PC-9 (cell line): ENCODE measurements around the gene CHRNG. TPM values are rescaled to one million over a fixed set of nuclear protein-coding genes. Genes with fewer than 3 reads are reported as not detected.

Experiments used
- BruUV-seq: library from RNA; stranded (reverse); fragments of 400-500 nt; replicated peaks from 2 replicates; lab custom pipeline; 2021; lab: Mats Ljungman, UMichigan
- CTCF ChIA-PET: fragments of 300-600 bp; sonication (Branson Sonifier 250); formaldehyde crosslinking; loops from one replicate; lab custom pipeline; 2022; ENCODE audit warnings: antibody characterized with exemption; lab: Charles Lee
- POLR2A ChIA-PET: fragments of 300-600 bp; sonication (Branson Sonifier 250); formaldehyde crosslinking; loops from one replicate; lab custom pipeline; 2022; ENCODE audit warnings: antibody characterized with exemption; ENCODE audit not compliant: unreplicated experiment; lab: Charles Lee
- DNase-seq, 2 experiments: peaks; one replicate each; pipeline versions ENCODE4 v3.0.0 to v3.0.0-alpha.2; 2015 to 2022; ENCODE audit warnings: mixed read lengths in 1 of 2
- H2AFZ ChIP-seq: fragments of 200-600 bp; sonication (generic); 2 replicates; pipeline ENCODE4 v1.8.1; 2017; ENCODE audit warnings: antibody characterized with exemption
- H3F3A ChIP-seq: fragments of 200-600 bp; sonication (generic); 2 replicates; pipeline ENCODE4 v1.8.1; 2017; ENCODE audit warnings: antibody characterized with exemption, mild to moderate bottlenecking, low read depth; ENCODE audit not compliant: insufficient read depth
- H3K27ac ChIP-seq: fragments of 200-600 bp; sonication (generic); 2 replicates; pipeline ENCODE4 v1.6.1; 2016; ENCODE audit warnings: mixed run types
- H3K27me3 ChIP-seq: fragments of 200-600 bp; sonication (generic); 2 replicates; pipeline ENCODE4 v1.6.1; 2016; ENCODE audit warnings: low read depth, mixed run types; ENCODE audit not compliant: insufficient read depth
- H3K36me3 ChIP-seq: fragments of 200-600 bp; sonication (generic); 2 replicates; pipeline ENCODE4 v1.6.1; 2016; ENCODE audit warnings: low read depth, mixed run types
- H3K4me1 ChIP-seq: fragments of 200-600 bp; sonication (generic); replicated peaks from 2 replicates; pipeline ENCODE4 v1.6.1; 2016; ENCODE audit warnings: mixed run types; ENCODE audit not compliant: insufficient read depth
- H3K4me2 ChIP-seq: fragments of 200-600 bp; sonication (generic); 2 replicates; pipeline ENCODE4 v1.6.1; 2017; ENCODE audit warnings: mixed run types
- H3K4me3 ChIP-seq: fragments of 200-600 bp; sonication (generic); 2 replicates; pipeline ENCODE4 v1.6.1; 2016; ENCODE audit warnings: mixed run types
- H3K79me2 ChIP-seq: fragments of 200-600 bp; sonication (generic); 2 replicates; pipeline ENCODE4 v1.6.1; 2017; ENCODE audit warnings: low read depth, mixed run types
- H3K9me2 ChIP-seq: fragments of 200-600 bp; sonication (generic); 2 replicates; pipeline ENCODE4 v1.8.1; 2017; ENCODE audit warnings: mild to moderate bottlenecking; ENCODE audit not compliant: insufficient read depth
- H3K9me3 ChIP-seq: fragments of 200-600 bp; sonication (generic); 2 replicates; pipeline ENCODE4 v1.8.1; 2016; ENCODE audit warnings: low read depth; ENCODE audit not compliant: insufficient read depth
- H4K20me1 ChIP-seq: fragments of 200-600 bp; sonication (generic); 2 replicates; pipeline ENCODE4 v1.8.1; 2017; ENCODE audit not compliant: insufficient read depth
- EZH2 ChIP-seq: fragments of 200-600 bp; sonication (generic); IDR thresholded peaks from 2 replicates; pipeline ENCODE4 v1.8.0; 2017; ENCODE audit warnings: antibody characterized with exemption, low read depth
- intact Hi-C: fragments of 100-400 bp; cut with micrococcal nuclease; formaldehyde crosslinking; loops from one replicate; pipeline ENCODE4 v1.10.0; 2022; ENCODE audit not compliant: unreplicated experiment
- total RNA-seq: library from RNA; stranded (reverse); gene quantifications from 2 replicates; pipeline ENCODE4 v1.2.3, GENCODE V29; 2021
- TF ChIP-seq, protein P1 (sequence below): fragments of 200-600 bp; sonication (generic); conservative IDR thresholded peaks from 2 replicates; pipeline ENCODE4 v1.6.1; 2017; ENCODE audit warnings: mixed run types, antibody characterized with exemption, mild to moderate bottlenecking, moderate library complexity

Gene CHRNG
- total RNA-seq, 1 experiment from 2014 or later: not detected

GRCh38 chr2:232577841-232578240 lies 38.3 kb downstream of the CHRNG start:
- BruUV-seq: no TSS peak
- no peaks in the 10 kb centered on the region for H4K20me1 ChIP-seq
- no peak overlapping the region for H3K4me3 ChIP-seq
- no peak for DNase-seq
- no peaks in the 10 kb centered on the region for H3K9me3 ChIP-seq
- H3K27me3 ChIP-seq: no peaks in the 10 kb centered on the region
- no peaks in the 10 kb centered on the region for H3F3A ChIP-seq
- H3K36me3 ChIP-seq: no peaks in the 10 kb centered on the region
- no peak for TF ChIP-seq EZH2
- TF ChIP-seq, protein P1, sequence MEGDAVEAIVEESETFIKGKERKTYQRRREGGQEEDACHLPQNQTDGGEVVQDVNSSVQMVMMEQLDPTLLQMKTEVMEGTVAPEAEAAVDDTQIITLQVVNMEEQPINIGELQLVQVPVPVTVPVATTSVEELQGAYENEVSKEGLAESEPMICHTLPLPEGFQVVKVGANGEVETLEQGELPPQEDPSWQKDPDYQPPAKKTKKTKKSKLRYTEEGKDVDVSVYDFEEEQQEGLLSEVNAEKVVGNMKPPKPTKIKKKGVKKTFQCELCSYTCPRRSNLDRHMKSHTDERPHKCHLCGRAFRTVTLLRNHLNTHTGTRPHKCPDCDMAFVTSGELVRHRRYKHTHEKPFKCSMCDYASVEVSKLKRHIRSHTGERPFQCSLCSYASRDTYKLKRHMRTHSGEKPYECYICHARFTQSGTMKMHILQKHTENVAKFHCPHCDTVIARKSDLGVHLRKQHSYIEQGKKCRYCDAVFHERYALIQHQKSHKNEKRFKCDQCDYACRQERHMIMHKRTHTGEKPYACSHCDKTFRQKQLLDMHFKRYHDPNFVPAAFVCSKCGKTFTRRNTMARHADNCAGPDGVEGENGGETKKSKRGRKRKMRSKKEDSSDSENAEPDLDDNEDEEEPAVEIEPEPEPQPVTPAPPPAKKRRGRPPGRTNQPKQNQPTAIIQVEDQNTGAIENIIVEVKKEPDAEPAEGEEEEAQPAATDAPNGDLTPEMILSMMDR: no peak
- POLR2A ChIA-PET: no interaction called here
- H3K27ac ChIP-seq: no peak overlapping the region
- intact Hi-C loops: no loop called here
- H3K79me2 ChIP-seq: no peaks in the 10 kb centered on the region
- no peaks in the 10 kb centered on the region for H3K9me2 ChIP-seq
- no peak overlapping the region for H3K4me2 ChIP-seq
- CTCF ChIA-PET: no interaction called here
- H3K4me1 ChIP-seq: no peaks in the 10 kb centered on the region
- no peak overlapping the region for H2AFZ ChIP-seq

DNA sequence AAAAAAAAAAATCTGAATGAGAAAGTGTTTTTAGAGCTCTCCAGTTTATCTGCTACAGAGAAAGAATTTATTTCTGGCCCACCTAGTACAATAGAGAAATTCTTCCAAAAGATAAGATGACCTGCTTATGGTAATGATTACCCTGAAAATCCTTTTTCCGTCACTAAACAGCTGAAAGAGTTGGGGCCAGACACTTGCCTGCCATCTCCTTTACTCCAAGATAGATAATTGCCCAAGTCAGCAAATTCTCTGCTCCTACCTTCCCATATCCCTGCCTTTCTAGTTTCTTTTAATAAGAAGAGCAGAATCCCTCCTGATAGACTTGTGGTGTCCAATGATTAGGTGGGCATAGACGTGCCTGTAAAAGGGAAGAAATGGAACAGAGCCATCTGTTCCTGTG lies 39.1 kb downstream of the CHRNG start:
- Histone ChIP-seq H3K9me2 (no peaks in the 10 kb centered on the region), H3K4me1 (no peaks in the 10 kb centered on the region), H4K20me1 (no peaks in the 10 kb centered on the region), H3K79me2 (no peaks in the 10 kb centered on the region), H3K27ac (no peak overlapping the region), H3K4me2 (no peak overlapping the region), H3F3A (no peaks in the 10 kb centered on the region), H3K27me3 (no peaks in the 10 kb centered on the region), H3K36me3 (no peaks in the 10 kb centered on the region), H3K9me3 (no peaks in the 10 kb centered on the region), H3K4me3 (no peak overlapping the region), H2AFZ (no peak overlapping the region)
- intact Hi-C loops: no loop called here
- BruUV-seq: no TSS peak
- CTCF ChIA-PET: interaction anchor here (0.6 kb wide), 1 partner anchor 27 kb away, joined by 16 read pairs; no protein-coding TSS in a partner anchor
- TF ChIP-seq EZH2: no peak
- TF ChIP-seq, protein P1: no peak
- POLR2A ChIA-PET: no interaction called here
- no peak for DNase-seq

DNA sequence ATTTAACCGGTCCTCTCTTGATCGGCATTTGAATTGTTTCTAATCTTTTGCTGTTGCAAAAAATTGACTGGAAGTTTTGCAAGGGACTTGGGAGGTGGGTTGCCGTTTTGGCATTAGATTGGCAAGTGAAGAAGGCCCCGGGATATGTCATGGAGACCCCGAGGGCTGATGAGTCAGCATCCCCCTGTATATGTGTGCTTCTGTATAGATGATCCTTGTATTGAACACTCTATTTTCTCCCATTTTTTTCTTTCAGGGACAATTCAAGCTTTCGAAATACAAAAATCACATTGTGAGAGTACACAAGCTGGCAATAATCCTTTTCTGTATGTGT lies 41.1 kb downstream of the CHRNG start:
- no peaks in the 10 kb centered on the region for H3K9me3 ChIP-seq
- H3K4me1 ChIP-seq: no peaks in the 10 kb centered on the region
- no peak for DNase-seq
- no peaks in the 10 kb centered on the region for H3K27me3 ChIP-seq
- H3K4me2 ChIP-seq: no peak overlapping the region
- intact Hi-C loops: no loop called here
- no peaks in the 10 kb centered on the region for H3K36me3 ChIP-seq
- POLR2A ChIA-PET: no interaction called here
- no peaks in the 10 kb centered on the region for H3K79me2 ChIP-seq
- no peaks in the 10 kb centered on the region for H4K20me1 ChIP-seq
- BruUV-seq: no TSS peak
- no peaks in the 10 kb centered on the region for H3K9me2 ChIP-seq
- TF ChIP-seq EZH2: no peak
- TF ChIP-seq, protein P1: no peak
- H3K27ac ChIP-seq: no peak overlapping the region
- CTCF ChIA-PET: no interaction called here
- H2AFZ ChIP-seq: no peak overlapping the region
- no peak overlapping the region for H3K4me3 ChIP-seq
- H3F3A ChIP-seq: no peaks in the 10 kb centered on the region
